ENCODE results near the gene PDE4DIP. TPM values are rescaled to one million over a fixed set of nuclear protein-coding genes. Genes with fewer than 3 reads are reported as not detected.
"Not testable (repeated sequence)": the region's sequence is repeated elsewhere in the genome, so short reads cannot be mapped to it uniquely, and the experiment has no call there.

PDE4DIP gene
- polyA plus RNA-seq, 4 donors: 31.9 to 50.8 (median 37.1) TPM

DNA sequence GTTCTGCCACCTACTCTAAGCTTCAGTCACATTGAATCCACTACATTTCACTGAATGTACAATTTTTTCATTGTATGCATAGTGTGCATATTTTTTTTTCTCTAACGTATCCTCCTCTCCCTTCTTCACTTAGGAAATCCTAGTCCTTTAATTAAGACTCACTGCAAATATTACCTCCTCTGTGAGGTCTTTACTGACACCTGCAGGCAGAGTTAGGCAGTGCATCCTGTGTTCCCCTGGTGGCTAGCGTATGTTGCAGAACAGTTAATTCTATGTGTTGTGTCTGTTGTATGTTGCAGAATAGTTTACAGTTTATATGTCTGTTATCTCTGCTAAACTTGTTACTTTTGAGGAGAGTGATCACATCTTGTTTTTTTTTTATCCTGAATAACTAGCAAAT is 121.9 kb downstream of the PDE4DIP start:
- H3K9me3 ChIP-seq (ENCODE audit: control insufficient read depth in 2 of 2, insufficient read depth in 1 of 2, low read depth in 1 of 2, low read length in 1 of 2); H3K4me3 ChIP-seq (ENCODE audit: low read depth in 1 of 3, low read length in 3 of 3); H3K4me1 ChIP-seq (ENCODE audit: control insufficient read depth in 3 of 3, insufficient read depth in 2 of 3, low read depth in 1 of 3, low read length in 2 of 3); H3K36me3 ChIP-seq (ENCODE audit: control insufficient read depth in 3 of 3, insufficient read depth in 2 of 3, low read depth in 1 of 3, low read length in 3 of 3); H3K27ac ChIP-seq (ENCODE audit: low read depth in 1 of 3, low read length in 2 of 3); H3K27me3 ChIP-seq (ENCODE audit: control insufficient read depth in 3 of 3, insufficient read depth in 3 of 3, low read length in 3 of 3); DNase-seq: not testable (repeated sequence)
- WGBS, 3 donors: 0 to 21% methylated on average over 1 of the region's 2 CpGs; no CpG with 5 or more reads in 1 of the 3 donors
- peak; percentile 73 for FAIRE-seq

- not testable (repeated sequence) for H3K4me1 ChIP-seq (ENCODE audit: control insufficient read depth in 3 of 3, insufficient read depth in 2 of 3, low read depth in 1 of 3, low read length in 2 of 3); H3K4me3 ChIP-seq (ENCODE audit: low read depth in 1 of 3, low read length in 3 of 3); DNase-seq; H3K27me3 ChIP-seq (ENCODE audit: control insufficient read depth in 3 of 3, insufficient read depth in 3 of 3, low read length in 3 of 3); H3K36me3 ChIP-seq (ENCODE audit: control insufficient read depth in 3 of 3, insufficient read depth in 2 of 3, low read depth in 1 of 3, low read length in 3 of 3); FAIRE-seq; H3K9me3 ChIP-seq (ENCODE audit: control insufficient read depth in 2 of 2, insufficient read depth in 1 of 2, low read depth in 1 of 2, low read length in 1 of 2); H3K27ac ChIP-seq (ENCODE audit: low read depth in 1 of 3, low read length in 2 of 3)
- WGBS, 3 donors: no CpG with 5 or more reads among the region's 2 CpGs
Measured at GRCh38 chr1:148967580-148967979, 123.4 kb downstream of the PDE4DIP start.

DNA sequence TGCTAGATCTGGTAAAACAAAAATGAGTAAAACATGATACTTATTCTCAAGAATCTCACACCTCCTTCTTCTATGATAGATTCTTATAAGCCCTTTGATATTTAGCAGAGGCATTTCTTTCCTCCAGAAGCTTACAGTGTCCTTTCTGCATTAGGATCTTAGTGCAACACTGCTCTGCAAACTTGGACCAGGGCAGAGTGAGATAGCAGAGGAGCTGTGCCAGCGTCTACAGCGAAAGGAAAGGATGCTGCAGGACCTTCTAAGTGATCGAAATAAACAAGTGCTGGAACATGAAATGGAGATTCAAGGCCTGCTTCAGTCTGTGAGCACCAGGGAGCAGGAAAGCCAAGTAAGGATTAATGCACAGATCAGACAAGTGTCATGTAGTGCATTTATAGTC is 124.5 kb downstream of the PDE4DIP start:
- H3K4me3 ChIP-seq (ENCODE audit: low read depth in 1 of 3, low read length in 3 of 3); DNase-seq; H3K9me3 ChIP-seq (ENCODE audit: control insufficient read depth in 2 of 2, insufficient read depth in 1 of 2, low read depth in 1 of 2, low read length in 1 of 2); H3K4me1 ChIP-seq (ENCODE audit: control insufficient read depth in 3 of 3, insufficient read depth in 2 of 3, low read depth in 1 of 3, low read length in 2 of 3); H3K27me3 ChIP-seq (ENCODE audit: control insufficient read depth in 3 of 3, insufficient read depth in 3 of 3, low read length in 3 of 3); FAIRE-seq; H3K36me3 ChIP-seq (ENCODE audit: control insufficient read depth in 3 of 3, insufficient read depth in 2 of 3, low read depth in 1 of 3, low read length in 3 of 3); H3K27ac ChIP-seq (ENCODE audit: low read depth in 1 of 3, low read length in 2 of 3): not testable (repeated sequence)
- 93 to 100% (median 97%) methylated on average over 3 of the region's 3 CpGs for WGBS, 3 donors

- not testable (repeated sequence) for H3K4me3 ChIP-seq (ENCODE audit: low read depth in 1 of 3, low read length in 3 of 3); DNase-seq; FAIRE-seq; H3K27me3 ChIP-seq (ENCODE audit: control insufficient read depth in 3 of 3, insufficient read depth in 3 of 3, low read length in 3 of 3); H3K27ac ChIP-seq (ENCODE audit: low read depth in 1 of 3, low read length in 2 of 3); H3K9me3 ChIP-seq (ENCODE audit: control insufficient read depth in 2 of 2, insufficient read depth in 1 of 2, low read depth in 1 of 2, low read length in 1 of 2); H3K36me3 ChIP-seq (ENCODE audit: control insufficient read depth in 3 of 3, insufficient read depth in 2 of 3, low read depth in 1 of 3, low read length in 3 of 3); H3K4me1 ChIP-seq (ENCODE audit: control insufficient read depth in 3 of 3, insufficient read depth in 2 of 3, low read depth in 1 of 3, low read length in 2 of 3)
- 90 to 97% (median 95%) methylated on average over 2 of the region's 5 CpGs for WGBS, 3 donors
Measured at GRCh38 chr1:148969126-148969525, 124.9 kb downstream of the PDE4DIP start.

DNA sequence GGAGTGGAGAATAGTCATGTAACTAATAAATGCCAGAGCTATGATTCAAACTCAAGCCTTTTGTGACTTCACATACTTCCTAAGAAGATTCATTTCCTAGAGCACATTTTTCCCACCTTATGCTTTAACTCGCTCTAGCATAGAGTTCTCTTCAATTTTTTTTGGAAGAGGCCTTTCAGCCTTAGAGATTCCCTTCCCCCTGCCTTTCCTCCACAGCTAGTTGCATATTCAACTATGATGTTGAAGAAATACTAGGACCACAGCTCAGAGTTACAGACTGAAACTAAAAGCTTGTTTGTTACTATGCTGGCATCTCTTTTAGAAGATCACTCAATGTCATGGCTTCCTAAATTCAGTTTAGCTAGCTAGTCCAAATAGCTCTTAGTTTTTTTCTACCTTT is 131.2 kb downstream of the PDE4DIP start:
- not testable (repeated sequence) for H3K36me3 ChIP-seq (ENCODE audit: control insufficient read depth in 3 of 3, insufficient read depth in 2 of 3, low read depth in 1 of 3, low read length in 3 of 3); H3K4me1 ChIP-seq (ENCODE audit: control insufficient read depth in 3 of 3, insufficient read depth in 2 of 3, low read depth in 1 of 3, low read length in 2 of 3); DNase-seq; FAIRE-seq; H3K27me3 ChIP-seq (ENCODE audit: control insufficient read depth in 3 of 3, insufficient read depth in 3 of 3, low read length in 3 of 3); H3K9me3 ChIP-seq (ENCODE audit: control insufficient read depth in 2 of 2, insufficient read depth in 1 of 2, low read depth in 1 of 2, low read length in 1 of 2); H3K4me3 ChIP-seq (ENCODE audit: low read depth in 1 of 3, low read length in 3 of 3); H3K27ac ChIP-seq (ENCODE audit: low read depth in 1 of 3, low read length in 2 of 3)
- 83 to 97% (median 83%) methylated on average over 1 of the region's 1 CpG for WGBS, 3 donors

- H3K27ac ChIP-seq (ENCODE audit: low read depth in 1 of 3, low read length in 2 of 3); H3K4me3 ChIP-seq (ENCODE audit: low read depth in 1 of 3, low read length in 3 of 3); DNase-seq; H3K9me3 ChIP-seq (ENCODE audit: control insufficient read depth in 2 of 2, insufficient read depth in 1 of 2, low read depth in 1 of 2, low read length in 1 of 2); FAIRE-seq; H3K27me3 ChIP-seq (ENCODE audit: control insufficient read depth in 3 of 3, insufficient read depth in 3 of 3, low read length in 3 of 3); H3K36me3 ChIP-seq (ENCODE audit: control insufficient read depth in 3 of 3, insufficient read depth in 2 of 3, low read depth in 1 of 3, low read length in 3 of 3); H3K4me1 ChIP-seq (ENCODE audit: control insufficient read depth in 3 of 3, insufficient read depth in 2 of 3, low read depth in 1 of 3, low read length in 2 of 3): not testable (repeated sequence)
- WGBS, 3 donors: 63 to 89% (median 65%) methylated on average over 1 of the region's 1 CpG
Measured at GRCh38 chr1:148975866-148976537, 131.8 kb downstream of the PDE4DIP start.

- WGBS, 3 donors: 79 to 92% (median 85%) methylated on average over 1 of the region's 1 CpG
- H3K36me3 ChIP-seq (ENCODE audit: control insufficient read depth in 3 of 3, insufficient read depth in 2 of 3, low read depth in 1 of 3, low read length in 3 of 3): peaks cover 4 to 11% (median 8%) of the 10 kb centered on the region in 3 donors
- H3K27me3 ChIP-seq (ENCODE audit: control insufficient read depth in 3 of 3, insufficient read depth in 3 of 3, low read length in 3 of 3); DNase-seq; H3K9me3 ChIP-seq (ENCODE audit: control insufficient read depth in 2 of 2, insufficient read depth in 1 of 2, low read depth in 1 of 2, low read length in 1 of 2); FAIRE-seq; H3K27ac ChIP-seq (ENCODE audit: low read depth in 1 of 3, low read length in 2 of 3); H3K4me1 ChIP-seq (ENCODE audit: control insufficient read depth in 3 of 3, insufficient read depth in 2 of 3, low read depth in 1 of 3, low read length in 2 of 3); H3K4me3 ChIP-seq (ENCODE audit: low read depth in 1 of 3, low read length in 3 of 3): not testable (repeated sequence)
Measured at GRCh38 chr1:148977785-148978184, 133.6 kb downstream of the PDE4DIP start.

- not testable (repeated sequence) for DNase-seq; H3K27ac ChIP-seq (ENCODE audit: low read depth in 1 of 3, low read length in 2 of 3); H3K9me3 ChIP-seq (ENCODE audit: control insufficient read depth in 2 of 2, insufficient read depth in 1 of 2, low read depth in 1 of 2, low read length in 1 of 2); FAIRE-seq; H3K4me1 ChIP-seq (ENCODE audit: control insufficient read depth in 3 of 3, insufficient read depth in 2 of 3, low read depth in 1 of 3, low read length in 2 of 3); H3K27me3 ChIP-seq (ENCODE audit: control insufficient read depth in 3 of 3, insufficient read depth in 3 of 3, low read length in 3 of 3); H3K36me3 ChIP-seq (ENCODE audit: control insufficient read depth in 3 of 3, insufficient read depth in 2 of 3, low read depth in 1 of 3, low read length in 3 of 3); H3K4me3 ChIP-seq (ENCODE audit: low read depth in 1 of 3, low read length in 3 of 3)
- WGBS, 3 donors: 79 to 80% (median 79%) methylated on average over 3 of the region's 3 CpGs
Measured at GRCh38 chr1:148989378-148989777, 145.2 kb downstream of the PDE4DIP start.

DNA sequence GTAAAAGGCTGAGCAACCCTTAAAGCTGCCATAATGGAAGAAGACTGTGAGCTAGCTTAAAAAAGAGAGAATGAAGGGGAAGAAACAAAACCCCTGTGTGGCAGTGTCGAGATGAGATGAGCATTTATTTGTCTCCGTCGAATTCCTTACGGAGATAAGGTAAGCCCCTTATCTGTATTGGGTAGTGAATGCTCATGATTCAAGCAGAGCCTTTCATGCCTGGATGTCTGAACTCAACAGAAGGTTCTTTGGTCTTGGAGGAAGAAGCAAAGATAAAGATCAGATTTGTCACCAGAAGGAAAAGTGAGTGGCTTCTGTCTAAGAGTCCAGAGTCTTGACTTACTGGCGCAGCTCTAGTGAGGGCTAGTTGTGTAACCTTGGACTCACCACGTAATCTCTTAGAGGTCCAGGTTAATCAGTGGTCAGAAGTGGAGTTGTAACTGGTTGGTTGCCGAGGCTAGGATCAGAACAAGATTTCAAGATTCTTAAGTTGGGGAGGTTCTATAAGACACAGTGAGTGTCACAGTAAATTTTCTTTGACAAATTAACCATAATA is 146.1 kb downstream of the PDE4DIP start:
- not testable (repeated sequence) for H3K36me3 ChIP-seq (ENCODE audit: control insufficient read depth in 3 of 3, insufficient read depth in 2 of 3, low read depth in 1 of 3, low read length in 3 of 3); H3K27me3 ChIP-seq (ENCODE audit: control insufficient read depth in 3 of 3, insufficient read depth in 3 of 3, low read length in 3 of 3); FAIRE-seq; H3K4me1 ChIP-seq (ENCODE audit: control insufficient read depth in 3 of 3, insufficient read depth in 2 of 3, low read depth in 1 of 3, low read length in 2 of 3); H3K27ac ChIP-seq (ENCODE audit: low read depth in 1 of 3, low read length in 2 of 3); H3K4me3 ChIP-seq (ENCODE audit: low read depth in 1 of 3, low read length in 3 of 3); H3K9me3 ChIP-seq (ENCODE audit: control insufficient read depth in 2 of 2, insufficient read depth in 1 of 2, low read depth in 1 of 2, low read length in 1 of 2)
- DNase-seq: peak; percentile 8 to 61
- 36 to 61% (median 50%) methylated on average over 5 of the region's 7 CpGs for WGBS, 3 donors
